GM12878 (cell line): ENCODE measurements around the gene CCDC78. TPM values are rescaled to one million over a fixed set of nuclear protein-coding genes. Genes with fewer than 3 reads are reported as not detected.

ENCODE experiments used
- ATAC-seq: fragments of 200-7000 bp; cut with Tn5 transposase; 3 replicates; pipeline ENCODE4 v1.9.1; 2020; ENCODE audit warnings: mild to moderate bottlenecking, moderate library complexity
- BruUV-seq: library from RNA; stranded (reverse); fragments of 400-500 nt; replicated peaks from 2 replicates; lab custom pipeline; 2021; lab: Mats Ljungman, UMichigan
- CTCF ChIA-PET: fragments of 300-600 bp; sonication (Branson Sonifier 250); formaldehyde crosslinking; extraction: SDS; loops from one replicate; lab custom pipeline; 2021; ENCODE audit warnings: inconsistent platforms; lab: Yijun Ruan, JAX
- POLR2A ChIA-PET: fragments of 350-600 bp; formaldehyde crosslinking; extraction: SDS; loops from one replicate; lab custom pipeline; 2021; ENCODE audit warnings: inconsistent platforms; lab: Charles Lee
- RAD21 ChIA-PET: fragments of 300-600 bp; sonication (Branson Sonifier 250); formaldehyde crosslinking; loops from one replicate; lab custom pipeline; 2023; ENCODE audit warnings: antibody characterized with exemption; ENCODE audit not compliant: unreplicated experiment; lab: Charles Lee
- SMC1A ChIA-PET: fragments of 300-600 bp; sonication (Branson Sonifier 250); formaldehyde crosslinking; loops from one replicate; lab custom pipeline; 2023; ENCODE audit not compliant: unreplicated experiment, uncharacterized antibody; lab: Charles Lee
- DNase-seq: peaks from one replicate; pipeline ENCODE4 v3.0.0-alpha.2; 2011; ENCODE audit warnings: low read depth, low spot score
- FAIRE-seq: peaks from 3 replicates; lab custom pipeline; 2011; peaks lifted over from hg19 to GRCh38; lab: Jason Lieb, UNC
- H2AFZ ChIP-seq: 2 replicates; pipeline ENCODE4 v1.6.0; 2011; ENCODE audit warnings: low read depth, low read length, control low read depth; ENCODE audit not compliant: control insufficient read depth
- H3K27ac ChIP-seq: 2 replicates; pipeline ENCODE4 v1.5.1; 2011; ENCODE audit warnings: control low read depth; ENCODE audit not compliant: control insufficient read depth, insufficient read depth
- H3K27me3 ChIP-seq, 2 experiments: replicated peaks in 1 of 2; 2 replicates each; pipeline versions ENCODE4 v1.6.0 to v1.6.1; 2011; ENCODE audit warnings: low read length in 1 of 2; ENCODE audit not compliant: control insufficient read depth in 2 of 2, insufficient read depth in 2 of 2
- H3K36me3 ChIP-seq, 2 experiments: 2 replicates each; pipeline ENCODE4 v1.5.1; 2011; ENCODE audit warnings: low read length in 1 of 2; ENCODE audit not compliant: control insufficient read depth in 2 of 2, insufficient read depth in 2 of 2
- H3K4me1 ChIP-seq: 2 replicates; pipeline ENCODE4 v1.6.1; 2011; ENCODE audit warnings: mild to moderate bottlenecking, low read length, moderate library complexity, mixed read lengths; ENCODE audit not compliant: control insufficient read depth, insufficient read depth
- H3K4me2 ChIP-seq: 2 replicates; pipeline ENCODE4 v1.6.0; 2011; ENCODE audit warnings: control low read depth; ENCODE audit not compliant: control insufficient read depth, insufficient read depth
- H3K4me3 ChIP-seq: fragments of 200-600 bp; sonication (generic); 2 replicates; pipeline ENCODE4 v1.5.1; 2016
- H3K79me2 ChIP-seq: 2 replicates; pipeline ENCODE4 v1.6.0; 2011; ENCODE audit warnings: low read length; ENCODE audit not compliant: control insufficient read depth, insufficient read depth
- H3K9ac ChIP-seq: 2 replicates; pipeline ENCODE4 v1.8.0; 2011; ENCODE audit warnings: low read length, control low read depth, mixed read lengths; ENCODE audit not compliant: control insufficient read depth, insufficient read depth
- H3K9me3 ChIP-seq: replicated peaks from 3 replicates; pipeline ENCODE4 v1.5.1; 2011; ENCODE audit warnings: mild to moderate bottlenecking, low read length; ENCODE audit not compliant: control insufficient read depth, insufficient read depth
- H4K20me1 ChIP-seq: 2 replicates; pipeline ENCODE4 v1.6.0; 2011; ENCODE audit not compliant: control insufficient read depth, insufficient read depth
- CHD2 ChIP-seq: IDR thresholded peaks from 2 replicates; pipeline ENCODE4 v1.6.1; 2011; ENCODE audit warnings: low read depth, low read length, improper control_type of control experiment, borderline replicate concordance
- CHD4 ChIP-seq: fragments of 200-600 bp; sonication (generic); IDR thresholded peaks from 2 replicates; pipeline ENCODE4 v1.6.1; 2016; ENCODE audit warnings: mild to moderate bottlenecking
- CREB1 ChIP-seq: IDR thresholded peaks from 2 replicates; pipeline ENCODE4 v1.6.1; 2012; ENCODE audit warnings: low read depth, mild to moderate bottlenecking, inconsistent platforms
- EZH2 ChIP-seq: IDR thresholded peaks from 2 replicates; pipeline ENCODE4 v1.6.1; 2012; ENCODE audit warnings: low read depth, mild to moderate bottlenecking, control low read depth, inconsistent platforms, low read length, borderline replicate concordance; ENCODE audit not compliant: control insufficient read depth
- FOS ChIP-seq: IDR thresholded peaks from 3 replicates; pipeline ENCODE4 v1.6.1; 2011; ENCODE audit warnings: borderline replicate concordance; ENCODE audit not compliant: insufficient read length; ENCODE audit errors: extremely low read depth
- IKZF2 ChIP-seq, 2 experiments: fragments of 450-650 bp; IDR thresholded peaks; 2 replicates each; pipeline ENCODE4 v1.6.1; 2017; ENCODE audit warnings: mild to moderate bottlenecking in 2 of 2, moderate library complexity in 2 of 2
- RFX5 ChIP-seq: IDR thresholded peaks from 2 replicates; pipeline ENCODE4 v1.6.1; 2011; ENCODE audit warnings: low read depth, low read length, improper control_type of control experiment
- STAT1 ChIP-seq: fragments of 450-650 bp; conservative IDR thresholded peaks from 2 replicates; pipeline ENCODE4 v1.6.1; 2014; ENCODE audit warnings: antibody characterized with exemption, mild to moderate bottlenecking
- STAT3 ChIP-seq: IDR thresholded peaks from 2 replicates; pipeline ENCODE4 v1.6.1; 2011; ENCODE audit warnings: low read depth, low read length, improper control_type of control experiment
- WRNIP1 ChIP-seq: IDR thresholded peaks from 2 replicates; pipeline ENCODE4 v1.6.1; 2011; ENCODE audit warnings: low read depth, low read length, improper control_type of control experiment, borderline replicate concordance
- YY1 ChIP-seq: IDR thresholded peaks from 2 replicates; pipeline ENCODE4 v1.6.1; 2011; ENCODE audit warnings: low read depth, mild to moderate bottlenecking, low read length
- WGBS: methylation state at CpG from one replicate; pipeline ENCODE4 v1.1.6; 2016; ENCODE audit warnings: low lambda C conversion rate; ENCODE audit not compliant: insufficient replicate concordance, insufficient coverage; ENCODE audit errors: missing lambda C conversion rate; 5-methylcytosine and 5-hydroxymethylcytosine counted together
- in situ Hi-C: fragments of 300-500 bp; cut with MboI; formaldehyde crosslinking; loops from 9 replicates; pipeline ENCODE4 v1.14.3; 2018; ENCODE audit warnings: mixed read lengths
- intact Hi-C: fragments of 100-400 bp; cut with micrococcal nuclease; formaldehyde crosslinking; loops from one replicate; pipeline ENCODE4 v1.14.2; 2022; ENCODE audit not compliant: unreplicated experiment
- polyA plus RNA-seq, 11 experiments: library from polyadenylated mRNA; depleted of rRNA in 4 of 11; unstranded in 6 of 11; stranded (reverse) in 5 of 11; fragments of >200 nt; fragmentation: Nextera tagmentation in 4 of 11; fragmentation: Illumina TruSeq in 1 of 11; extraction: Ambion mirVana in 4 of 11; extraction: Trizol in 1 of 11; gene quantifications; 1 replicate in 1 of 11; 2 replicates in 10 of 11; pipeline versions ENCODE4 v1.2.1 to v1.2.3, GENCODE V29; 2011 to 2016; ENCODE audit warnings: inconsistent platforms in 2 of 11, missing spikeins in 2 of 11, low read depth in 1 of 11
- total RNA-seq, 4 experiments: library from RNA; depleted of rRNA in 3 of 4; stranded (reverse); fragments of >200 nt in 3 of 4; fragmentation: Illumina TruSeq in 1 of 4; extraction: Trizol in 1 of 4; gene quantifications; 2 replicates each; pipeline versions ENCODE4 v1.2.1 to v1.2.3, GENCODE V29; 2013 to 2021

CCDC78 gene
- total and polyA plus RNA-seq, 10 of the 15 experiments (the other 5 are each of a cell fraction or from before 2014, with no cell fraction given), result 0.10 to 26.2 (median 5.4) TPM

DNA sequence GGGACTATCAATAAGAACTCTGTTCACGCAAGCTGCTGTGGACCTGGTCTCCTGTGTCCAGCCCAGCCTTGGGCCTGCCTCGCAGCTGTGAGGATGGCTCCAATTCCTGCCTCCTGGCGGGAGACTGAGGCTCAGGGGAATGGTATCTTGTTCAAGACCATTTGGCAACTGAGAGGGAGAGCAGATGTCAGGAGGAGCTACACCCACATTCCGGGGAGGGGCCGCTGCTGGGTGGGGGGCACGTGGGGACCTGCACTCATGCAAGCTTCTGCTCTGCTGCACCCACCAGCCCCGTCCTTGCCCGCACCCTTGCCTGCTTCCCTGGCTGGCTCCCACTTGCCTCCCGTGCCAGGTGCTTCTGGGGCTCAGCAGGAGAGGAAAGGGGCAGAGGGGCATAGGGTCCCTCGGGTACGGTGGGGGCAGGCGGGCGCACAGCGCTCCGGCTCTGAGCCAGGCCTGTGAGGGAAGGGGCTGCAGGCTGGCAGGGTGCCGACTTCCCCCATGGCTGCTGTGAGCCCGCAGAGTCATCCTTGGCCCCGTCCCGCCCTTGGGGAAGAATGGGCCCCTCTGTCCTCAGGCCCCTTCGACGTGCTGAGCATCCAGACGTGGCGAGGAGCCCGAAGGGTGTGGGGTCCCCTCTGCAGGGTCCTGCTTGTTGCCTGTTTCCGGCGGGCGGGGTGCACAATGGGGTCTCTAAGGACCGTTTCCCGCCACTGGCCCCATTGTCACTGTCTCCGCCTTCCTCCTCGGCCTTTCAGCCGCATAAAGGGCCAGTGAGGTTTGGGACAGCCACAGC, 8.6 kb downstream of the CCDC78 start:
- Histone ChIP-seq H3K9ac (no peak overlapping the region), H4K20me1 (0 out of 2 replicates have a peak, but pooled peaks cover 2% of the 10 kb centered on the region), H2AFZ (no peak overlapping the region), H3K4me2 (no peak overlapping the region), H3K79me2 (no peaks in the 10 kb centered on the region; the same call in 1 of the 2 replicates), H3K36me3 (no peaks in the 10 kb centered on the region), H3K4me3 (no peak overlapping the region), H3K27me3 (no peaks in the 10 kb centered on the region), H3K27ac (no peak overlapping the region), H3K9me3 (no peaks in the 10 kb centered on the region), H3K4me1 (peaks cover 10% of the 10 kb centered on the region)
- DNase-seq (no peak), FAIRE-seq (no peak), ATAC-seq (no peak)
- ChIA-PET CTCF (no interaction called here), RAD21 (no interaction called here), POLR2A (interaction anchor here (0.5 kb wide), 1 partner anchor 25 kb away, joined by 3 read pairs; no protein-coding TSS in a partner anchor), SMC1A (no interaction called here)
- 80% methylated on average over 31 of the region's 32 CpGs for WGBS
- intact Hi-C loops, result no loop called here
- BruUV-seq, result no TSS peak
- in situ Hi-C loops, result no loop called here
- TF ChIP-seq STAT1, result no peak
- TF ChIP-seq STAT3, result no peak
- TF ChIP-seq CHD4, result no peak
- no peak for TF ChIP-seq EZH2
- no peak for TF ChIP-seq CREB1
- TF ChIP-seq IKZF2 (IDR thresholded peaks at IDR 0.05), result no peak
- no peak for TF ChIP-seq FOS
- no peak for TF ChIP-seq WRNIP1
- no peak for TF ChIP-seq YY1
- TF ChIP-seq CHD2, result no peak
- no peak for TF ChIP-seq RFX5
